NCI-H774 (cell line): ENCODE measurements around the gene DDIT4L.
"Not testable (repeated sequence)": the region's sequence is repeated elsewhere in the genome, so short reads cannot be mapped to it uniquely, and the experiment has no call there.

Source experiments
- DNase-seq: peaks from one replicate; lab custom pipeline; 2025; lab: John Stamatoyannopoulos, UW

Gene DDIT4L

DNA sequence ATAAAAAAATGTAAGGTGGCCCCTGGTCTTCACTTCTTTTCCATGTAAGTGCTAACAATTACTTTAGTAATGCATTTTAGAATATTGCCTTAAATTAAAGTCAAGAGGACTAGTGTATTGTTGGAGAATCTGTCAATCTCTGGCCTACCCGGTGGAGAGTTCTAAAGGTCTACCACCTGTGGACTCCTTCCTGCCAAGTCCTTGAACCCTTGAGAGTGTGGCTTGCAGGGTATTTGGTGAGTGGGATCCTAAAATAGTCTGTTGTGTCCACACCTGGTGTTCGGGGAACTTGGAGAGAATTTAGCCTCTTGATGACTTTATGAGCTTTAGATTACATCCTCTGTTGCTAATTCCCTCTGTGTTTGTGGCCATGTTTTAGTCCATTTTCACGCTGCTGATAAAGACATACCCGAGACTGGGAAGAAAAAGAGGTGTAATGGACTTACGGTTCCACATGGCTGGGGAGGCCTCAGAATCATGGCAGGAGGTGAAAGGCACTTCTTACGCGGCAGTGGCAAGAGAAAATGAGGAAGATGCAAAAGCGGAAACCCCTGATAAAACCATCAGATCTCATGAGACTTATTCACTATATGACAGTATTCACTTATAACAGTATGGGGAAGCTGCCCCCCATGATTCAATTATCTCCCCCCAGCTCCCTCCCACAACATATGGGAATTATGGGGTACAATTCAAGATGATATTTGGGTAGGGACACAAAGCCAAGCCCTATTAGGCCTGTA, 23.8 kb downstream of the DDIT4L start:
- DNase-seq, result no peak

DNA sequence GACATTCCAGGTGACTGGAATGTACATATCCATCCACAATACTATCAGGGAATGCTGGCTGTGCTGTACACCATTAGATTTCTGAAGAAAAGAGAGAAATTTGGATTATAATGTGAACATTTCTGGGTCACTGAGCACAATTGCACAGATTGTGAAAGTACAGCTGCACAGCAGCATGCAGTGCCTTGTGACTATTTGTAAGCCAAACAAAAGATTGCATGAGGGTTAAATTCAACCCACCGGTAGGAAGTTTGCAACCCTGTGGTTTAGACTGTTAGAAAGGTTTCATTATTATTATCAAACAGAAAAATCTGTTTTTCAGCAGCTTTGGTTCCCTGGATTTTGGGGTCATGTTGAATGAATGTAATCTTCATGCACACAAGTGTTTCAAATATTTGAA, 24.5 kb downstream of the DDIT4L start:
- no peak for DNase-seq

DNA sequence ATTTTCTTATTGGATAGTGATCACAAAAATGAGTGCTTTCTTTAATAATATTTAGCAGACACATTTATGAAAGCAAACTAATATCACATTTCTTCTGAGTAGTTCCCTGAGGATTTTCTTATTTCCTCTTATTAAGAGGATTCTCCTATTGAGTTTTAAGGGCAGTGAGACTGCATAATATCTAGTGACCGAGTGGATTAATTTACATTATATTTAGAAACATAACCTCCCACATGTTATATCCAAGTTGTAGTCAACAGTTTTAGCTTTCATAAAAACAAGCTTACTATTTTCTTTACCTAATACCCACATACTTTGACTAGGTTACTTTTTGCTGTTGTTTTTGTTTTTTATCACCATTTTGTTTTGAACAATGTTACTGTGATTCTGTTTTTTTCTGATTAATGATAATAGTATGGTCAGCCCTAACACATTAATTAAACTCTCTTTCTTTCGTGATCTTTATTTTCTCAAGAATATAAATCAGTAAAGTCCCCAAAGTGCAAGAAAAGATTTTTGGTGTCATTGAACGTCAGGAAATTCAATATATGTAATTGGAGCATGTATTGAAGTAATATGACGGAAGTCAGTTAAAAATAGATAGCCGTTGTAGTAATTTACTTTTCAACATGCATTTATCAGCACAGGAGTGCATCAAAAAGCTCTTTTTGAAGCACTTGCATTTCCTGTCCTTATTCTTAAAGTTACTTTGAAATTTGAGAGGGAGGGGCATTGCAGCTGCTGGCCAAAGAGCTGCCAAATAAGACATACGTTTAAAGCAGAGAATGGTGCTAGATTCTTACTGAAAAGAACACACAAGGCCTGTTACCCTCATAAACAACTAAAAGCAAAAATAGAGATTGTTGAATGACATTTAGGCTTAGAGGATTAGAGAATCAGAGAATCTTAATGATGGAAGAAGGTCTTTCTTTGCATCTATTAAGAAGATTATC, 25.2 kb downstream of the DDIT4L start:
- no peak for DNase-seq

DNA sequence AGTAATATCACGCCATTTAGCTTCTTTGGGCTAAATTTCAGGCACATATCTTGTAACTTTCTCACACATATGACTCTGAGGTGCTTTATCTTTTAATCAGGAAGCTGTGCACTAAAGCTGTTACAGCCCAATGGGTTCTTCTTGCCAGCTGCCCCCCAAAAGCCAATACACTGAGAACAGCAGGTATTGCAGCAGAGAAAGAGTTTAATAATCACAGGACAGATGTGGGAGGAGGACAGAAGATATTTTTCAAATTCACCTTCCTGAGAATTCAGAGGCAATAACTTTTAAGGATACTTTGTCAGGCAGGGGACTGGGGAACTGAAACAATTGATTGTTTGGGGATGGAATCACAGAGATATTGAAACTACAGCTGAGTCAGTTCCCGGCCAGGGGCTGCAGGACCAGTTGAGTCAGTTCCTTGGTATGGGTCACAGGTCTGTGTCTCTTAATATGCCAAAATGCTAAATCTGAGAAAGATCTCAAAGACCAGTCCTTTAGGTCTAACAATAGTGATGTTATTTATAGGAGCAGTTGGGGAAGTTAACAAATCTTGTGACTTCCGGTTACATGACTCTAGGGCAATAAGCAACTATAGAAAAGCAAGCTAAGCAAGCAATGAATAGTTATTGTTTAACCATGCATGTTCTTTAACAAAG, 28.1 kb downstream of the DDIT4L start:
- DNase-seq, result no peak

DNA sequence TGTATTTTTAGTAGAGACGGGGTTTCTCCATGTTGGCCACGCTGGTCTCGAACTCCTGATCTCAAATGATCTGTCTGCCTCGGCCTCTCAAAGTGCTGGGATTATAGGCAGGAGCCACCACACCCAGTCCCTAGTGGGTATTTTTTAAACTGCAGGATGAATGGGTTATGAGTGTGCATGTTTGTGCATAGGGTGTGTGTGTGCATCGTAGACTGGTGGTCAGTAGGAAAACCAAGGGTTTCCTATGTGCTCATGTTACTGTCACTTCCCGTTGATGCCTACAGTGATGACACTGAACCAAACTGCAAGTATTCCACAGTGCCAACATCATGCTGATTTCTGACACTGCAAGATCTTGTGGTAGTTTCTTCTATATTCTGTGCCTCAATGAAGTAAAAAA, 41.1 kb downstream of the DDIT4L start:
- no peak for DNase-seq

DNA sequence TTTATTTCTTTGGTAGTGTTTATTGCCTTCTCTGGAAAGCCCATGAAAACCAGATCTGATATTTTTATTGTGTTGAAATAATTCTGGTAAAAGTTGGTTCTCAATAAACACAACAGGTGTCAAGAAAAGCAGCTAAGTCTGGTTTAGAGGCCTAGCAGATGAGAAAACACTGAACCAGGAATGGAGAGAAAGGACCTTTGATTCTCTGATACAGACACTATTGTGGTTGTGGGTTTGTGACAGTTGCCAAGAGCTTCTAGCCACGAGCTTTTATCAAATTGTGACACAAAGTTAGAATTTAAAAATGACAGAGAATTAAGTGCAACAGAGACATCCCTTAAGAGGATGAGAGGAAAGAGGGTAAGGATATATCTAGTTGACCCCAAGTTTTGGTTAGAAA, 42.6 kb downstream of the DDIT4L start:
- DNase-seq, result no peak

DNA sequence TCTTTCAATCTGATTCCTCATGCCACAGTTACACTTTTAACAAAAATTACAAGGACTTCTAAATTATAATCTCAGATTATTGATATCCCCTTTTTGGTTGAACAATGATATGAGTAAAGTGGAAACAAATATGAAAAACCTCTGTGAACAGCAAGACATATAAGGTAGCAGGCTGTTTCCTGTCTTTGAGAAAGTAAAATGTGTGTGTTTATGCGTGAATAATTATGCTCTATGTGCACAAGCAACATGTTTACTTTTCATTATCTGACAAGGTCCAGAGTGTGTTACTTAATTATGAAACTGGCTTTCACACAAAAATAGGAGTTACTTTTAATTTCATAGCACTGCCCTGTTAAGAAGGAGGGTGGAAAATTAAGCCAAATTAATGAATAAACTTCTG, 43.1 kb downstream of the DDIT4L start:
- no peak for DNase-seq

DNA sequence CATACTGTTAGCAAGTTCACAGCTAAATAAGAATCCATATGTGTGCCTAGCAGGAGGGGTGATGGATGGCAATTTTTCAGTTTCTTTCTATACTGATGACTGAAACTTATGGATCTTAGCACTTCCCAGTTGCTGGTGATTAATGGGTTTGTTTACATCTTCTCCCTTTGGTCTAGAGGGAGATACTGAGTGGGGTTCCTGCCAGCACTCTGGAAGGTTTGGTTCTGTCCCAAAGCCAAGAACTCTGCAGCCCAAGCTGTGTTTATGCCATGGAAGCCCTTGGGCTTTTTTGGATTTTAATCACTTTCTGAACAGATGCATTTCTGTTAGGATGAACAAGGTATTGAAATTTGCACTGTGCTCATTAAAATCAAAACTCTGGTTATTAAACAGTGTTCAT, 43.5 kb downstream of the DDIT4L start:
- DNase-seq, result no peak

DNA sequence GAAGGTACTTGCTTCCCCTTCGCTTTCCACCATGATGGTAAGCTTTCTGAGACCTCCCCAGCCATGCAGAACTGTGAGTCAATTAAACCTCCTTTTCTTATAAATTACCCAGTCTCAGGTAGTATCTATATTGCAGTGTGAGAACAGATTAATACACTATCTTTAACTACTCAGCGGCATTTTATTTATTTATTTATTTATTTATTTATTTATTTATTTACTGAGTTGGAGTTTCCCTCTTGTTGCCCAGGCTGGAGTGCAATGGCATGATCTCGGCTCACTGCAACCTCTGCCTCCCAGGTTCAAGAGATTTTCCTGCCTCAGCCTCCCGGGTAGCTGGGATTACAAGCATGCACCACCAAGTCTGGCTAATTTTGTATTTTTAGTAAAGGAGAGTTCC, 52.9 kb downstream of the DDIT4L start:
- not testable (repeated sequence) for DNase-seq
